GM19023 (cell line): ENCODE measurements around the gene ANG.
A peak's percentile ranks its signal among the peaks of the same experiment; 100 is the strongest.

Experiments
- ATAC-seq: cut with Tn5 transposase; IDR thresholded peaks from one replicate; pipeline ENCODE4 v1.9.1; 2021; ENCODE audit warnings: mild to moderate bottlenecking, moderate library complexity; ENCODE audit not compliant: unreplicated experiment

The ANG gene

DNA sequence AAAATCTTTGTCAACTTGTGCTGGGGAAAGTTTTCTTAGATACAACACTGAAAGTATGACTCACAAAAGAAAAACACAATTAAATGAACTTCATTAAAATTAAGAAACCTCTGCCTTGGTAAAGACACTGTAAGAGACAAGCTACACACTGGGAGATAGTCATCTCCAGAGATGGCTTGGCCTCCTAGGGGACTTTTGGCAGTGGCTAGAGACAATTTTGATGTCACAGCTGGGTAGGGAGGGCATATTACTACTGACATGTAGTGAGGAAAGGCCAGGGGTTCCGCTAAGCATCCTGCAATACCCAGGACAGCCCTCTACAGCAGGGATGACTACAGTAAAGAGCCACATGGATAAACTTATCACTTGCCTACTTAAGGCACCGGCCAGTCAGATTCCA lies 12.9 kb upstream of the ANG start:
- peak; percentile 46 for ATAC-seq

DNA sequence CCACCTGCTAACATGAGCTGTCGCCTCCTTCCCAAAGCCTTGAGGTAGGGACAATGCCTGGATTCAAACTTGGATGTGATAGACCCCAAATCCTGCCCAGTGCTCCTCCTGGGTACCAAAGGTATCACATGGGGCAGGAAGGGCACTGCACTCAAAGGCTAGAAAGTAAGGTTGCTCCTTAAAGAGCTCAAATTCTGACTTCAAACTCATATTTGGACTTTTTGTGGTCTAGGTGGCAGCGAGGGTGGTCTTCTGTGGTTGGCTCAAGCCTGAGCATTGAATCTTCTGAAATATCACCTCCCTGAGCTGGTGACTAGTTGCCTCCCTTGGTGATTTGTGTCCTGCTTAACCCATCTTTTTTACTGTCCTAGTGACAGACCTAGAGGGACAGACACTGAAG lies 12.5 kb upstream of the ANG start:
- no peak for ATAC-seq

- ATAC-seq, result no peak
Measured at GRCh38 chr14:20679907-20680306, 8.7 kb upstream of the ANG start.

DNA sequence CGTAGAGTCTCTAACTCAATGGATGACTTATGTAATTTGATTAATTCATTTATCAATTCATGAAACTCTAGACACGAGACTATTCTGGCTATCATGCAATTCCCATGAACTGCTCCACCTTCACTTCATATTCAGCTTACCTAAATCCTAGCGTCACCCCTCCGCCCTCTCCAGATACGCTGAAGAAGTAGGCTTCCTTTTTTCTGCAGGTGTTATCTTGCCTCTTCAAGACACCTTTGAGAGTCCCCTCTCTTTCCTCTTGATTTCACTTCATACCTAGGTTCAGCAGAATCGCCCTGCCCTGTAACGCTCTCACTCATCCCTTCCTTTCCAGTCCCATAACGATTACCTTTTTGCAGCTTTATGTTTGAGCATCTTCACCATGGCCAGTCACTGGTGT lies 8.2 kb upstream of the ANG start:
- ATAC-seq, result no peak

DNA sequence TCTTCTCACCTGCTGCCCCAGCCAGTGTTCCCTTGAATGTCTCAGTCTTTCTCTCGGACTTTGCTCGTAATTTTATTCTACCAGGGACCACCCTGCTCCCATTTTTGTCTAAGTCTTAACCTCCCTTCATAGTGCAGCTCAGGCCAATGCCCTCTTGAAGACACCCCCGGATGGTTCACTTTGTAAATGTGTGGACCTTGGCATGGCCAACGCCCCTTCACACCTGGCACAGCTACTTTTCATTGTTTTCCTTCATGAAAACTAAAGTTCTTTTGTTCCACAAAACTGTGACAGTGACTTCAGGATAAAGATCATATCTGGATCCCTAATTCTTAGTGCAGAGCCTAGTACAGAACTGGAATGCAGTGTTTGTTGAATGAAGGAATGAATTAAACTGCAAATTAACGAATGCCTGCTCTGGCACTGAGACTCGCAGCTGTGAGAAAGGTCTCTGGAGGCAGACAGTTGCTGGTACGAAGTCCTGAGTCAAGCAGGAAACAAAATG lies 7.7 kb upstream of the ANG start:
- ATAC-seq, result peak; percentile 18

- ATAC-seq, result no peak
Measured at GRCh38 chr14:20681348-20682126, 7.0 kb upstream of the ANG start.

DNA sequence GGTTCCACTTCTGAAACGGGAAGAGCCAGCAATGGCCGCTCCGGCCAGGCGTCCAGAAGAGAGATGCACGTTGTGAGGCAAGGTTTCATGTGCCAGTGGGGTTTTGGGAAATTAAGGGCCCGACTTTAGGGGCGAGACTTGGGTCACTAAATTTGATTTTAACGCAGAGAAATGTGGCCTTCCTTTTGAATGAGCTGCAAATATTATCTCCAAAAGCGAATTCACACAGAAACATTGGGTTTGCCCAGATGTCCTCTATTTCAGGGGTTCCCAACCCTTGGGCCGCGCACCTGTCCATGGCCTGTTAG lies 6.5 kb upstream of the ANG start:
- ATAC-seq, result no peak

DNA sequence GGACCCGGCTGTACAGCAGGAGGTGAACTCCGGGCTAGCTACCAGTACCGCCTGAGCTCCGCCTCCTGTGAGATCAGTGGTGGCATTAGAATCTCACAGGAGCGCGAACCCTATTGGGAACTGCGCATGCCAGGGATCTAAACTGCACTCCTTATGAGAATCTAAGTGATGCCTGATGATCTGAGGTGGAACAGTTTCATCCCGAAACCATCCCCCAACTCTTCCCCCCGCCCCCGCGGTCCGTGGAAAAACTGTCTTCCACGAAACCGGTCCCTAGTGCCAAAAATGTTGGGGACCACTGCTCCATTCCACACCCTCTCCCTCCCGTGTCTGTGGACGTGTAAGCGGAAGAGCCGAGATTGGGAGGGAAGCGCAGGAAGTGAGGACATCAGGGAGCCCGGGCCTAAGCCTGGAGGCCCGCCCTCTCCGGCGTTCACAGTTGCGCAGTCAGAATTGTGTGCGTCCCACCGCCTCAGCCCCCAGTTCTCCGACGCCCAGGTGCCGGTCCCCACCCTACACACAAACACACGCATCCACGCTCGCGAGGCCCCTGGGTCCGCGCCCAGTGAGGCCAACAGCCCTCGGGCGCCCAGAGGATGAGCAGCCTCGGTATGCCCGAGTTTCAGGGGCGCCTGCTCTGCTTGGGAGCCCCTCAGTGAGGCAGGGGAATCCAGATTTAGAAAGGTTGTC lies 6.0 kb upstream of the ANG start:
- peak; percentile 56 for ATAC-seq

GRCh38 chr14:20683125-20683890 lies 5.3 kb upstream of the ANG start:
- ATAC-seq, result peak; percentile 22

GRCh38 chr14:20683891-20684661 lies 4.5 kb upstream of the ANG start, which contains the start of gene RNASE4:
RNASE4 (plus strand) TSS chr14:20684560; CDS start chr14:20699372, 14,812 bp downstream.
- peak; percentile 23 for ATAC-seq

GRCh38 chr14:20684662-20685456 lies 3.7 kb upstream of the ANG start:
- no peak for ATAC-seq

GRCh38 chr14:20686386-20687143 lies 2.0 kb upstream of the ANG start:
- ATAC-seq, result no peak

DNA sequence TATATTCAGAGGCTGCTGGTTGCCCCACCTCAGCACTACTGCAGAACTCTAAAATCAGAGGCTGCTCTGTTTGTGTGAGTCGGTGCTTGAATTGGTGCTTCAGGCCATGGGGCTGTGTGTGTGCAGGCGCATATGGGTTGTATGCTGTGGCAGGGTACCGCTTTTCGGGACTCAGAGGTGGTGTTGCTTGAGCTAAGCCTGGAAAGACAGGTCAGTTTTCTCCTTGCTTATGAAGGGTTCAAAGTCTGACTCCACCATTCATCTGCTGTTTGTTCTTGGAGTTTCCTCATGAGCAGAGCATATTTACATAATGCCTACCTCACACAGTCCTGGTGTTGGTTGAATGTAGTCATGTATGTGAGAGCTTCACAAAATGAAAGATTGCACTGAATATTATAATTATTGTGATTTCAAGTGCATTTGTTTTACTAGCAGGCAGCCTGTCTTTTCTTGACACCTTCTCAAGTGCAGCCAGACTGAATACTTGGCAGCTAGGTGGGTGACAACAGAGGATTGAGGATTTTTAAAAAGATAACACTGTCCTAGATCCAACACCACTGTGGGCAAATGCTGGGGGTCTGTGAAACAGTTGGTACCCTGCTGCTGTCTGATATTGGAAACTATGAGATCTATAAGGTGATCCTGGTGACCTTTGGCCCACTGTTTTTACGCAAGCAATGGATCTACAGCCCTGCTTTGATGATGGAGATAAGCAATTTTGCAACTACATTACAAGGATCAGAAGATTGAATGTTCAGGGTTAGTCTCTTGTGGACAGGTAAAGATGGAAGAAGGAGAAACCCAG lies 1.0 kb upstream of the ANG start:
- no peak for ATAC-seq

DNA sequence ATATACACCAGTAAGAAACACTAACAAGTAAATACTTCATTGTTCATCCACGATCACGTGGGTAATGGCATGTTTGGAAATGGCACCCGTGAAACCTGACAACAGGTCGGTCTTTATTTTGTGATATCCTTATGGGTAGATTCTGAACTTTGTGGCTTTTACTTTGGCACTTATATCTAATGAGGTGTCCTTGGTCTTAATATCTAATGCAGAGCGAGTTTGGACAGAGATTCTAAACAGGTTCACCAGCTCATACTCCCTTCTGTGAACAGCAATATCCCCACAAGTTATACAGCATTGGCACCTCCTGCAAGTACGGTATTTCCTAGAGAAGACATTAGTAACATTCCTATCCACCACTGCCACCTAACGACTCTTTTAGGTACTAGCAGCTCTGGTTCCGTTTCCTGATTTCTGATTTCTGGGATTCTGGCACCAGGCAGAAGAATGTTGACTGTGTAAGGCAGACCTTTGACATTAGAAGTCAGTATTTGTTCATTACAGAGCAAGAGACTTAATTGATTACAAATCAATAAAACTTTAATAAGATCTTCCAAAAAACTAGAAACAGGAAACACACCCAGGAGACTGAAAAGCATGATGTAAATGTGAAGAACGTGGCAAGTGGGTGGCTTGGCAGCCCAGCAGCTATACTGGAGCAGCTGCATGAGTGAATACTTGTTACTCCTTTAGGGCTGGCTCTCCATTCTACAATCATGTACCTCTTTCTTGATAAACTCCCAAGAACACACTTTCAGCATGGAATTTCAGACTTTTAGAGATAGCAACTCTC lies 2.5 kb downstream of the ANG start:
- ATAC-seq, result no peak

DNA sequence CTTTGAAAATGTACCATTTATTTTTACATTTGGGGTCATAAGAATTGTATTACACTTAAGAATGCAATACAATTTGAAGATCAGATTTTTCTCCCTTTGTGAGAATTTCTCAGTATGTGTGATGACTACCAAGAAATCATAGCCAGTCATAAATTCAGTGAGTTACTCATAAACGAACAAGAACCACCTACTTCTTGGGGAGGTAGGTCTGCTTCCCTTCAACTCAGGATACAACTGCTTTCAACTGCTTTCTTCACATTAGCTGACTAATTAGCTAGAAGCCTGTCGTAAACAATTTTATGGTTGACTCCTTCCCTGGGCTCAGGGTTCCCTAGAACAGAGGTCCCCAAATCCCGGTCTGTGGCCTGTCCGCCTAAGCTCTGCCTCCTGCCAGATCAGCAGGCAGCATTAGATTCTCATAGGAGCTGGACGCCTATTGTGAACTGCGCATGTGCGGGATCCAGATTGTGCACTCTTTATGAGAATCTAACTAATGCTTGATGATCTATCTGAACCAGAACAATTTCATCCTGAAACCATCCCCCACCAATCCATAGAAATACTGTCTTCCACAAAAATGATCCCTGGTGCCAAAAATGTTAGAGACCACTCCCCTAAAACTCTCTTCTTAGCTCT lies 3.7 kb downstream of the ANG start:
- ATAC-seq, result no peak

- ATAC-seq, result no peak
Measured at GRCh38 chr14:20696764-20697163, 8.2 kb downstream of the ANG start.

DNA sequence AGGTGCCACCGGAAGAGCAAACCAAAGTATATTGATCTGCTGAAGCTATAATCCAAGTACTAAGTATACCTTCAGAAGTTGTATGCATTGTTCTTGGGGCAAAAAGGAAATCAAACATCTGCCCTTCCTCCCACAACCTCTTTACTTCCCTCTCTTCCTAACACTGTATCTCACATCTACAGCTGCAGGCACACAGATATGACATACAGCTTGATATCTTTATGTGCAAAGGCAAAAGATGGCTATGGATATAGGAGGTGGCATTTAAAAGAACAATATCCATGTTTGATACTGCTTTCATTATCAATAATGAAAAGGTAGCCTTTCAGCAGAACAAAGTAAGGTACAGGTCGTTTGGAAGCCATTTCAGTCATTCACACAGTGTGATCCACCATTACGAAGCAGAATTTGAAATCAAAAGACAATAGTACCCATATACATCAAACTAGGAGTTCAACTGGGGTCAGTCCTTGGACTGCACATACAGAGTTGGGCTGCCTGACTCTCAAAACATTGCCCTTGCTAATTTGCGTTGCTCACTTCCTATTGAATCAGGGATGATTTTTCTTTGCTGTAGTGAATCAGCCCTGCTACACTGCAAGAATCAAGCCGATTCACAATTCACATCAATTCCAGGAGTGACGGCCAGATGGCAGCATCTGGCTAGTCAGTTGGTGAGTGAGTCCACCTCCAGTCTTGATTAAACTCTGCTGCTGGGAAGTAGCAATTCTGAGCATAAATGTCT lies 8.9 kb downstream of the ANG start:
- peak; percentile 69 for ATAC-seq
